HepG2 (cell line): ENCODE results near the gene TMEM33. TPM values are rescaled to one million over a fixed set of nuclear protein-coding genes. Genes with fewer than 3 reads are reported as not detected.

Experiments
- AGO2 ChIP-seq: fragments of 200-400 bp; formaldehyde crosslinking; optimal IDR thresholded peaks from 2 replicates; pipeline ENCODE3; 2017; ENCODE audit warnings: mild to moderate bottlenecking, low read depth, low read length, moderate library complexity
- CBX2 ChIP-seq, 2 experiments: fragments of 200-600 bp in 1 of 2; sonication (generic); formaldehyde crosslinking in 1 of 2; IDR thresholded peaks; 2 replicates each; pipeline versions ENCODE4 v1.7.0 to v1.8.1; 2018 to 2022; ENCODE audit warnings: low read depth in 2 of 2, low read length in 1 of 2, mild to moderate bottlenecking in 1 of 2, missing genetic modification reagents in 1 of 2
- DNMT1 ChIP-seq: sonication (generic); formaldehyde crosslinking; IDR thresholded peaks from 2 replicates; pipeline ENCODE4 v1.5.1; 2020; ENCODE audit warnings: mild to moderate bottlenecking, missing genetic modification reagents
- MAFG ChIP-seq: sonication (generic); formaldehyde crosslinking; IDR thresholded peaks from 2 replicates; pipeline ENCODE4 v1.5.1; 2020; ENCODE audit warnings: mild to moderate bottlenecking, missing genetic modification reagents
- MAFK ChIP-seq, 2 experiments: IDR thresholded peaks in 1 of 2; conservative IDR thresholded peaks in 1 of 2; 2 replicates each; pipeline ENCODE4 v1.6.1; 2011; ENCODE audit warnings: improper control_type of control experiment in 2 of 2, low read length in 2 of 2
- NCOA1 ChIP-seq: sonication (generic); formaldehyde crosslinking; IDR thresholded peaks from 2 replicates; pipeline ENCODE4 v1.9.0; 2021; ENCODE audit warnings: missing genetic modification reagents
- PBX2 ChIP-seq: IDR thresholded peaks from 2 replicates; pipeline ENCODE4 v1.6.1; 2016; ENCODE audit warnings: control low read depth
- PLRG1 ChIP-seq: fragments of 450-650 bp; conservative IDR thresholded peaks from 2 replicates; pipeline ENCODE4 v1.6.1; 2016
- POLR2A ChIP-seq, 2 experiments: IDR thresholded peaks; 2 replicates each; pipeline ENCODE4 v1.6.1; 2011; ENCODE audit warnings: low read depth in 2 of 2, low read length in 2 of 2, mild to moderate bottlenecking in 1 of 2, moderate library complexity in 1 of 2; ENCODE audit not compliant: insufficient read depth in 1 of 2
- PRPF4 ChIP-seq: fragments of 200-400 bp; formaldehyde crosslinking; IDR thresholded peaks from 2 replicates; pipeline ENCODE4 v1.6.1; 2016; ENCODE audit warnings: low read length, low read depth; ENCODE audit not compliant: poor library complexity, severe bottlenecking
- REST ChIP-seq, 2 experiments: IDR thresholded peaks; 2 replicates each; pipeline ENCODE4 v1.6.1; 2011 to 2012; ENCODE audit warnings: low read length in 2 of 2, borderline replicate concordance in 1 of 2, low read depth in 1 of 2, mild to moderate bottlenecking in 1 of 2, moderate library complexity in 1 of 2
- SALL2 ChIP-seq: sonication (generic); formaldehyde crosslinking; IDR thresholded peaks from 2 replicates; pipeline ENCODE4 v1.8.1; 2023; ENCODE audit warnings: mild to moderate bottlenecking, missing genetic modification reagents, inconsistent platforms
- SAP130 ChIP-seq: IDR thresholded peaks from 2 replicates; pipeline ENCODE4 v1.6.1; 2016; ENCODE audit warnings: low read depth
- SP140L ChIP-seq: sonication (generic); formaldehyde crosslinking; IDR thresholded peaks from 2 replicates; pipeline ENCODE4 v1.4.0; 2020; ENCODE audit warnings: missing genetic modification reagents, borderline replicate concordance
- TEAD3 ChIP-seq: optimal IDR thresholded peaks from 2 replicates; pipeline ENCODE3; 2016; ENCODE audit warnings: borderline replicate concordance
- ZKSCAN1 ChIP-seq: fragments of 150-350 bp; IDR thresholded peaks from 2 replicates; pipeline ENCODE4 v1.6.1; 2014; ENCODE audit warnings: low read length
- ZNF335 ChIP-seq: sonication (generic); formaldehyde crosslinking; IDR thresholded peaks from 2 replicates; pipeline ENCODE4 v1.4.0; 2020; ENCODE audit warnings: missing genetic modification reagents
- ZNF562 ChIP-seq: sonication (generic); formaldehyde crosslinking; IDR thresholded peaks from 2 replicates; pipeline ENCODE4 v1.8.0; 2022; ENCODE audit warnings: missing genetic modification reagents, borderline replicate concordance
- ZNF691 ChIP-seq: sonication (generic); formaldehyde crosslinking; IDR thresholded peaks from 2 replicates; pipeline ENCODE4 v1.4.0; 2020; ENCODE audit warnings: missing genetic modification reagents, low read depth, mild to moderate bottlenecking, borderline replicate concordance
- ZNF749 ChIP-seq: sonication (generic); formaldehyde crosslinking; IDR thresholded peaks from 2 replicates; pipeline ENCODE4 v1.8.0; 2022; ENCODE audit warnings: mild to moderate bottlenecking, missing genetic modification reagents, moderate library complexity, borderline replicate concordance
- ZNF768 ChIP-seq: sonication (generic); formaldehyde crosslinking; IDR thresholded peaks from 2 replicates; pipeline ENCODE4 v1.4.0; 2020; ENCODE audit warnings: missing genetic modification reagents
- ZNF770 ChIP-seq: sonication (generic); formaldehyde crosslinking; IDR thresholded peaks from 2 replicates; pipeline ENCODE4 v1.5.0; 2020; ENCODE audit warnings: mild to moderate bottlenecking, missing genetic modification reagents
- ZNF773 ChIP-seq: sonication (generic); formaldehyde crosslinking; IDR thresholded peaks from 2 replicates; pipeline ENCODE4 v1.4.0; 2020; ENCODE audit warnings: missing genetic modification reagents, borderline replicate concordance
- polyA plus RNA-seq, 8 experiments: library from polyadenylated mRNA; depleted of rRNA in 3 of 8; stranded (reverse) in 7 of 8; unstranded in 1 of 8; fragments of >200 nt; fragmentation: Illumina TruSeq in 4 of 8; extraction: Trizol in 4 of 8; gene quantifications; 2 replicates each; pipeline versions ENCODE4 v1.2.1 to v1.2.3, GENCODE V29; 2011 to 2016; ENCODE audit warnings: low read depth in 4 of 8, missing spikeins in 1 of 8, mixed read lengths in 1 of 8; ENCODE audit not compliant: insufficient read depth in 1 of 8
- total RNA-seq, 5 experiments: library from RNA; depleted of rRNA; stranded (reverse); fragments of >200 nt; fragmentation: Illumina TruSeq; extraction: Trizol; gene quantifications; 2 replicates each; pipeline ENCODE4 v1.2.3, GENCODE V29; 2016; ENCODE audit warnings: low read depth in 1 of 5

Gene TMEM33
- total and polyA plus RNA-seq, 2 of the 13 experiments (the other 11 are each of a cell fraction or from before 2014, with no cell fraction given) = 36.1 to 66.6 TPM

GRCh38 chr4:41991916-41992767, 56.9 kb downstream of the TMEM33 start (continued):
- TF ChIP-seq ZNF691 = no peak
- TF ChIP-seq SP140L = no peak
- TF ChIP-seq CBX2 (IDR thresholded peaks at IDR 0.05; ENCODE audit: low read depth, low read length) = no peak
- TF ChIP-seq CBX2 (CRISPR knock-in tag; IDR thresholded peaks at IDR 0.05; ENCODE audit: low read depth) = no peak
- no peak for TF ChIP-seq PBX2 (CRISPR knock-in tag)
- TF ChIP-seq DNMT1 (CRISPR knock-in tag) = no peak
- no peak for TF ChIP-seq MAFK (conservative IDR thresholded peaks at IDR 0.05 in 1 of 2, IDR thresholded peaks at IDR 0.05 in 1 of 2; ENCODE audit: low read length in 2 of 2)
- no peak for TF ChIP-seq POLR2A (IDR thresholded peaks at IDR 0.05; ENCODE audit: insufficient read depth in 1 of 2, low read depth in 2 of 2, low read length in 2 of 2)
- no peak for TF ChIP-seq ZKSCAN1
- TF ChIP-seq ZNF768 = no peak
- TF ChIP-seq SAP130 (CRISPR knock-in tag) = peak; percentile 41; the same call in 1 of the 2 replicates
- no peak for TF ChIP-seq REST (IDR thresholded peaks at IDR 0.05; ENCODE audit: borderline replicate concordance in 1 of 2, low read depth in 1 of 2, low read length in 2 of 2)
- no peak for TF ChIP-seq AGO2
- TF ChIP-seq ZNF562 (CRISPR knock-in tag) = no peak
- no peak for TF ChIP-seq TEAD3
- TF ChIP-seq SALL2 (CRISPR knock-in tag) = no peak
- no peak for TF ChIP-seq ZNF773 (CRISPR knock-in tag)
- TF ChIP-seq ZNF749 (CRISPR knock-in tag) = no peak
- TF ChIP-seq ZNF335 = no peak
- no peak for TF ChIP-seq NCOA1 (CRISPR knock-in tag)
- TF ChIP-seq PLRG1 = no peak
- peak; percentile 92 for TF ChIP-seq ZNF770
- no peak for TF ChIP-seq MAFG
- TF ChIP-seq PRPF4 = no peak
